H1 (cell line): ENCODE data around the gene ADCY6. TPM values are rescaled to one million over a fixed set of nuclear protein-coding genes. Genes with fewer than 3 reads are reported as not detected.

Source experiments
- CTCF ChIA-PET: fragments of 300-600 bp; sonication (Branson Sonifier 250); formaldehyde crosslinking; loops from one replicate; lab custom pipeline; 2021; ENCODE audit not compliant: partially characterized antibody; lab: Charles Lee
- POLR2A ChIA-PET: fragments of 300-600 bp; sonication (Branson Sonifier 250); formaldehyde crosslinking; loops from one replicate; lab custom pipeline; 2021; ENCODE audit warnings: inconsistent platforms; ENCODE audit not compliant: partially characterized antibody; lab: Charles Lee
- DNase-seq, 2 experiments: peaks; one replicate each; pipeline versions ENCODE4 v3.0.0 to v3.0.0-alpha.2; 2010 to 2022; ENCODE audit warnings: low spot score in 2 of 2, low read depth in 1 of 2, mixed read lengths in 1 of 2
- FAIRE-seq: peaks from 2 replicates; lab custom pipeline; 2011; peaks lifted over from hg19 to GRCh38; lab: Jason Lieb, UNC
- H2AFZ ChIP-seq: 2 replicates; pipeline ENCODE4 v1.8.1; 2012; ENCODE audit warnings: low read length, inconsistent platforms
- H2AK5ac ChIP-seq: 2 replicates; pipeline ENCODE4 v1.6.1; 2013; ENCODE audit warnings: low read depth, low read length
- H2BK120ac ChIP-seq: replicated peaks from 2 replicates; pipeline ENCODE3; 2013; ENCODE audit warnings: low read depth, low read length, inconsistent platforms
- H2BK12ac ChIP-seq: 2 replicates; pipeline ENCODE4 v1.6.1; 2013; ENCODE audit warnings: low read depth, low read length
- H2BK15ac ChIP-seq: 2 replicates; pipeline ENCODE4 v1.6.1; 2013; ENCODE audit warnings: low read length
- H2BK20ac ChIP-seq: 2 replicates; pipeline ENCODE4 v1.6.1; 2013; ENCODE audit warnings: low read length
- H2BK5ac ChIP-seq: 2 replicates; pipeline ENCODE4 v1.6.1; 2013; ENCODE audit warnings: low read depth, low read length
- H3K14ac ChIP-seq: 2 replicates; pipeline ENCODE4 v1.6.1; 2013; ENCODE audit warnings: inconsistent platforms; ENCODE audit not compliant: insufficient read length
- H3K18ac ChIP-seq: 2 replicates; pipeline ENCODE4 v1.6.1; 2013; ENCODE audit warnings: low read length; ENCODE audit errors: extremely low read depth
- H3K23ac ChIP-seq: 2 replicates; pipeline ENCODE4 v1.6.1; 2013; ENCODE audit warnings: inconsistent platforms; ENCODE audit not compliant: insufficient read length
- H3K23me2 ChIP-seq: 2 replicates; pipeline ENCODE4 v1.6.1; 2013; ENCODE audit warnings: low read depth, low read length
- H3K27ac ChIP-seq: 2 replicates; pipeline ENCODE4 v1.6.1; 2011; ENCODE audit warnings: low read depth, low read length, inconsistent platforms
- H3K27me3 ChIP-seq, 4 experiments: replicated peaks in 1 of 4; 1 replicate in 1 of 4; 2 replicates in 3 of 4; pipeline versions ENCODE4 v1.6.1 to v1.8.1; 2011 to 2013; ENCODE audit warnings: low read length in 3 of 4, mild to moderate bottlenecking in 3 of 4, inconsistent platforms in 2 of 4, mixed read lengths in 2 of 4, moderate library complexity in 1 of 4; ENCODE audit not compliant: control insufficient read depth in 3 of 4, insufficient read depth in 3 of 4; ENCODE audit errors: extremely low read depth in 1 of 4
- H3K36me3 ChIP-seq, 4 experiments: 2 replicates each; pipeline versions ENCODE4 v1.6.1 to v1.8.1; 2011 to 2013; ENCODE audit warnings: mild to moderate bottlenecking in 4 of 4, low read length in 3 of 4, moderate library complexity in 2 of 4, control low read depth in 1 of 4, inconsistent platforms in 1 of 4; ENCODE audit not compliant: insufficient read depth in 4 of 4, control insufficient read depth in 2 of 4
- H3K4ac ChIP-seq: replicated peaks from 2 replicates; pipeline ENCODE3; 2013; ENCODE audit warnings: low read length, low read depth, mixed read lengths, inconsistent platforms; ENCODE audit not compliant: insufficient read length
- H3K4me1 ChIP-seq, 4 experiments: replicated peaks in 1 of 4; 1 replicate in 1 of 4; 2 replicates in 3 of 4; pipeline versions ENCODE4 v1.6.1 to v1.8.1; 2011 to 2013; ENCODE audit warnings: low read length in 3 of 4, inconsistent platforms in 2 of 4, mixed read lengths in 1 of 4; ENCODE audit not compliant: insufficient read depth in 4 of 4, control insufficient read depth in 3 of 4
- H3K4me2 ChIP-seq, 2 experiments: 2 replicates each; pipeline versions ENCODE4 v1.6.1 to v1.8.1; 2011 to 2013; ENCODE audit warnings: low read depth in 2 of 2, low read length in 2 of 2, control low read depth in 1 of 2, inconsistent platforms in 1 of 2, mild to moderate bottlenecking in 1 of 2; ENCODE audit not compliant: insufficient read depth in 1 of 2
- H3K4me3 ChIP-seq, 4 experiments: fragments of 200-600, 300-600 bp in 1 of 4; sonication (generic), shearing (Covaris generic), sonication (Bioruptor Twin) in 1 of 4; 2 replicates each; pipeline versions ENCODE4 v1.5.1 to v1.8.1; 2011 to 2016; ENCODE audit warnings: low read length in 4 of 4, low read depth in 3 of 4, control low read depth in 2 of 4, inconsistent platforms in 2 of 4, mild to moderate bottlenecking in 2 of 4, mixed read lengths in 1 of 4, moderate library complexity in 1 of 4; ENCODE audit not compliant: insufficient read depth in 2 of 4; ENCODE audit errors: extremely low read depth in 1 of 4
- H3K56ac ChIP-seq: replicated peaks from 2 replicates; pipeline ENCODE3; 2013; ENCODE audit warnings: low read depth, mild to moderate bottlenecking, mixed read lengths, low read length, inconsistent platforms; ENCODE audit not compliant: insufficient read length
- H3K79me1 ChIP-seq: 2 replicates; pipeline ENCODE4 v1.6.1; 2013; ENCODE audit warnings: low read depth, low read length, control low read depth
- H3K79me2 ChIP-seq, 2 experiments: 2 replicates each; pipeline versions ENCODE4 v1.6.1 to v1.8.1; 2012 to 2013; ENCODE audit warnings: low read length in 2 of 2, mild to moderate bottlenecking in 2 of 2, inconsistent platforms in 1 of 2; ENCODE audit not compliant: insufficient read depth in 2 of 2, control insufficient read depth in 1 of 2
- H3K9ac ChIP-seq, 4 experiments: replicated peaks in 1 of 4; 1 replicate in 1 of 4; 2 replicates in 3 of 4; pipeline versions ENCODE4 v1.6.1 to v1.8.1; 2011 to 2013; ENCODE audit warnings: low read depth in 3 of 4, low read length in 3 of 4, control low read depth in 2 of 4, mild to moderate bottlenecking in 2 of 4, moderate library complexity in 2 of 4, inconsistent platforms in 1 of 4; ENCODE audit errors: extremely low read depth in 1 of 4
- H3K9me3 ChIP-seq, 2 experiments: 2 replicates each; pipeline versions ENCODE4 v1.6.1 to v1.8.1; 2012 to 2013; ENCODE audit warnings: mild to moderate bottlenecking in 2 of 2, moderate library complexity in 2 of 2, control low read depth in 1 of 2, inconsistent platforms in 1 of 2, low read depth in 1 of 2, low read length in 1 of 2, mixed read lengths in 1 of 2; ENCODE audit not compliant: insufficient read depth in 2 of 2
- H4K20me1 ChIP-seq, 2 experiments: replicated peaks in 1 of 2; 2 replicates each; pipeline versions ENCODE3 to v1.8.1; 2011 to 2013; ENCODE audit warnings: inconsistent platforms in 2 of 2, low read length in 2 of 2, mild to moderate bottlenecking in 1 of 2; ENCODE audit not compliant: insufficient read depth in 2 of 2, control insufficient read depth in 1 of 2
- H4K5ac ChIP-seq: 2 replicates; pipeline ENCODE4 v1.6.1; 2013; ENCODE audit warnings: low read length, low read depth, mixed read lengths, inconsistent platforms; ENCODE audit not compliant: insufficient read length
- H4K8ac ChIP-seq: 2 replicates; pipeline ENCODE4 v1.8.0; 2013; ENCODE audit warnings: mild to moderate bottlenecking, moderate library complexity, low read length, inconsistent platforms; ENCODE audit not compliant: insufficient read depth; ENCODE audit errors: extremely low read depth
- H4K91ac ChIP-seq: replicated peaks from 2 replicates; pipeline ENCODE3; 2013; ENCODE audit warnings: low read length, mixed read lengths, inconsistent platforms; ENCODE audit not compliant: insufficient read length
- CBX5 ChIP-seq: fragments of 300-800, 300-1000 bp; sonication (generic); IDR thresholded peaks from 2 replicates; pipeline ENCODE4 v1.7.1; 2016; ENCODE audit warnings: antibody characterized with exemption, low read length, low read depth
- CREB1 ChIP-seq: IDR thresholded peaks from 2 replicates; pipeline ENCODE4 v1.6.1; 2012; ENCODE audit warnings: inconsistent platforms
- GTF2F1 ChIP-seq: IDR thresholded peaks from 2 replicates; pipeline ENCODE4 v1.6.1; 2012; ENCODE audit warnings: low read depth, low read length, improper control_type of control experiment, borderline replicate concordance
- PHF8 ChIP-seq: fragments of 200-600 bp; sonication (generic); conservative IDR thresholded peaks from 2 replicates; pipeline ENCODE4 v1.7.1; 2012; ENCODE audit warnings: low read depth, mild to moderate bottlenecking, inconsistent platforms, low read length, moderate library complexity
- RNF2 ChIP-seq: fragments of 200-900, 300-1000 bp; sonication (generic); IDR thresholded peaks from 2 replicates; pipeline ENCODE4 v1.7.1; 2016; ENCODE audit warnings: borderline replicate concordance, low read depth, mild to moderate bottlenecking, antibody characterized with exemption, low read length; ENCODE audit not compliant: poor library complexity, severe bottlenecking; ENCODE audit errors: missing control alignments
- RXRA ChIP-seq: IDR thresholded peaks from 2 replicates; pipeline ENCODE4 v1.6.1; 2011; ENCODE audit warnings: low read depth, mild to moderate bottlenecking, low read length, moderate library complexity; ENCODE audit not compliant: insufficient read depth
- SP4 ChIP-seq: IDR thresholded peaks from 2 replicates; pipeline ENCODE4 v1.6.1; 2012; ENCODE audit warnings: low read length, inconsistent platforms
- SUZ12 ChIP-seq: fragments of 200-600 bp; sonication (generic); IDR thresholded peaks from 2 replicates; pipeline ENCODE4 v1.6.1; 2012; ENCODE audit warnings: mild to moderate bottlenecking, inconsistent platforms, low read length, moderate library complexity, mixed read lengths
- TAF1 ChIP-seq: IDR thresholded peaks from 2 replicates; pipeline ENCODE4 v1.6.1; 2011; ENCODE audit warnings: mild to moderate bottlenecking, low read depth, low read length
- TBP ChIP-seq: IDR thresholded peaks from 2 replicates; pipeline ENCODE4 v1.6.1; 2011; ENCODE audit warnings: low read depth, low read length, improper control_type of control experiment
- TEAD4 ChIP-seq: IDR thresholded peaks from 2 replicates; pipeline ENCODE4 v1.6.1; 2012; ENCODE audit warnings: low read depth, low read length, inconsistent platforms, mixed read lengths
- ZNF274 ChIP-seq: IDR thresholded peaks from 2 replicates; pipeline ENCODE4 v1.7.0; 2012; ENCODE audit warnings: low read length, borderline replicate concordance; ENCODE audit errors: extremely low read depth
- WGBS, 2 experiments: shearing (Covaris generic) in 1 of 2; methylation state at CpG; one replicate each; pipeline versions ENCODE4 v1.1.6 to v1.1.7; 2013 to 2015; ENCODE audit warnings: low lambda C conversion rate in 2 of 2, mixed read lengths in 2 of 2, inconsistent platforms in 1 of 2, low coverage in 1 of 2, missing lambda C conversion rate in 1 of 2; ENCODE audit not compliant: insufficient replicate concordance in 2 of 2, insufficient coverage in 1 of 2, insufficient read length in 1 of 2; ENCODE audit errors: extremely low coverage in 1 of 2, missing lambda C conversion rate in 1 of 2; 5-methylcytosine and 5-hydroxymethylcytosine counted together
- polyA plus RNA-seq, 7 experiments: library from polyadenylated mRNA; depleted of rRNA in 3 of 7; stranded (reverse) in 5 of 7; unstranded in 2 of 7; fragments of >200 nt in 5 of 7; fragments of 200-250 nt in 2 of 7; gene quantifications; 1 replicate in 5 of 7; 2 replicates in 1 of 7; 4 replicates in 1 of 7; pipeline versions ENCODE4 v1.2.1 to v1.2.3, GENCODE V29; 2011 to 2013; ENCODE audit warnings: missing spikeins in 2 of 7, mixed read lengths in 2 of 7
- total RNA-seq: library from RNA; stranded (reverse); fragmentation: NEBNext Ultra II Directional; extraction: Animal tissue kit (Norgen Biotek cat#: 25700); gene quantifications from 2 replicates; pipeline ENCODE4 v1.2.1, GENCODE V29; 2021
- TF ChIP-seq, protein P1 (sequence below): IDR thresholded peaks from 2 replicates; pipeline ENCODE4 v1.6.1; 2011; ENCODE audit warnings: low read depth, mild to moderate bottlenecking, low read length; ENCODE audit not compliant: insufficient read depth

ADCY6 gene
- total and polyA plus RNA-seq, 2 of the 8 experiments (the other 6 are each of a cell fraction or from before 2014, with no cell fraction given), result 11.7 to 17.5 TPM

DNA sequence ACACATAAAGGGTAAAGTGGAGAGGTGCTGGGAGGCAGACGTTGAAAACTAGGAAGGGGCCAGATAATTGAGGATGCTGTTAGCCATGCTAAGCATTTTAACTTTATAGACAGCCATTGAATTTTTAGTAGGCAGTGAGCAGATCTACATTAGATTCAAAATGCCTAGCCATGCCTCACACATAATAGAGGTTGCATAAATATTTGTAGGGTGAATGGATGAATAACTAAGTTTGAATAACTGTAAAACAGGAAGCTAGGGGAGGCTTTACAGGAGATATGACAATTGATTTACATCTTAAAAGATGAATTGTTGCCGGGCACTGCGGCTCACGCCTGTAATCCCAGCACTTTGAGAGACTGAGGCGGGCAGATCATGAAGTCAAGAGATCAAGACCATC is 60.1 kb downstream of the ADCY6 start:
- Histone ChIP-seq H4K91ac (no peak overlapping the region), H2BK20ac (no peak overlapping the region)

More for the DNA sequence above, 60.1 kb downstream of the ADCY6 start:
- Histone ChIP-seq H3K23me2 (no peaks in the 10 kb centered on the region), H3K4me2 (no peak overlapping the region), H3K27ac (no peak overlapping the region), H3K18ac (no peak overlapping the region), H2BK15ac (no peak overlapping the region), H2AK5ac (no peak overlapping the region), H2AFZ (no peak overlapping the region), H3K23ac (no peak overlapping the region), H4K20me1 (no peaks in the 10 kb centered on the region), H3K27me3 (no peaks in the 10 kb centered on the region), H3K9ac (no peak overlapping the region), H2BK5ac (no peak overlapping the region), H3K4me1 (no peaks in the 10 kb centered on the region), H3K79me1 (no peaks in the 10 kb centered on the region), H4K5ac (no peak overlapping the region), H3K14ac (no peak overlapping the region), H4K8ac (no peak overlapping the region), H3K56ac (no peak overlapping the region), H3K9me3 (no peaks in the 10 kb centered on the region), H2BK12ac (no peak overlapping the region), H3K4me3 (no peak overlapping the region), H3K4ac (no peak overlapping the region), H3K36me3 (no peaks in the 10 kb centered on the region), H2BK120ac (no peak overlapping the region), H3K79me2 (no peaks in the 10 kb centered on the region)
- TF ChIP-seq SUZ12 (no peak), CBX5 (no peak), ZNF274 (no peak), PHF8 (no peak), RNF2 (no peak), TBP (no peak), RXRA (no peak), CREB1 (no peak), TEAD4 (no peak), GTF2F1 (no peak), SP4 (no peak), TAF1 (no peak)
- TF ChIP-seq, protein P1, sequence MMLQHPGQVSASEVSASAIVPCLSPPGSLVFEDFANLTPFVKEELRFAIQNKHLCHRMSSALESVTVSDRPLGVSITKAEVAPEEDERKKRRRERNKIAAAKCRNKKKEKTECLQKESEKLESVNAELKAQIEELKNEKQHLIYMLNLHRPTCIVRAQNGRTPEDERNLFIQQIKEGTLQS, result no peak
- WGBS, 2 experiments, result 83% methylated on average over 5 of the region's 5 CpGs; no CpG with 5 or more reads in 1 of the 2 experiments
- DNase-seq (no peak), FAIRE-seq (no peak)
- ChIA-PET CTCF (no interaction called here), POLR2A (interaction anchor here (1.1 kb wide), 1 partner anchor 131 kb away, joined by 3 read pairs; no protein-coding TSS in a partner anchor)
